GM23338 (cell line): Measurements from ENCODE around the gene SMURF1. TPM values are rescaled to one million over a fixed set of nuclear protein-coding genes. Genes with fewer than 3 reads are reported as not detected.

Experiments
- ATAC-seq: fragments of 200-7000 bp; cut with Tn5 transposase; 3 replicates; pipeline ENCODE4 v1.9.1; 2020
- DNase-seq: peaks from one replicate; pipeline ENCODE4 v3.0.0-alpha.2; 2015; ENCODE audit warnings: low spot score
- H2AFZ ChIP-seq: fragments of 200-600 bp; sonication (generic); 2 replicates; pipeline ENCODE4 v1.8.0; 2016; ENCODE audit warnings: antibody characterized with exemption, mild to moderate bottlenecking, moderate library complexity
- H3F3A ChIP-seq: fragments of 200-600 bp; sonication (generic); replicated peaks from 2 replicates; pipeline ENCODE4 v1.8.0; 2017; ENCODE audit warnings: antibody characterized with exemption, mixed run types, low read depth
- H3K27ac ChIP-seq: fragments of 200-600 bp; sonication (generic); 2 replicates; pipeline ENCODE4 v1.6.1; 2016; ENCODE audit warnings: low read depth
- H3K27me3 ChIP-seq: fragments of 200-600 bp; sonication (generic); 2 replicates; pipeline ENCODE4 v1.8.0; 2016; ENCODE audit warnings: mild to moderate bottlenecking, mixed run types, moderate library complexity; ENCODE audit not compliant: insufficient read depth
- H3K36me3 ChIP-seq: fragments of 200-600 bp; sonication (generic); 2 replicates; pipeline ENCODE4 v1.8.0; 2016; ENCODE audit warnings: mild to moderate bottlenecking; ENCODE audit not compliant: insufficient read depth
- H3K4me1 ChIP-seq: fragments of 200-600 bp; sonication (generic); 2 replicates; pipeline ENCODE4 v1.8.0; 2016; ENCODE audit warnings: mild to moderate bottlenecking, moderate library complexity; ENCODE audit not compliant: insufficient read depth
- H3K4me2 ChIP-seq: fragments of 200-600 bp; sonication (generic); 2 replicates; pipeline ENCODE4 v1.7.1; 2017; ENCODE audit warnings: mixed run types
- H3K4me3 ChIP-seq: fragments of 200-600 bp; sonication (generic); 2 replicates; pipeline ENCODE4 v1.6.1; 2016; ENCODE audit warnings: mixed run types
- H3K79me2 ChIP-seq: fragments of 200-600 bp; sonication (generic); replicated peaks from 2 replicates; pipeline ENCODE4 v1.8.0; 2017; ENCODE audit warnings: mild to moderate bottlenecking; ENCODE audit not compliant: insufficient read depth
- H3K9me2 ChIP-seq: fragments of 200-600 bp; sonication (generic); 2 replicates; pipeline ENCODE4 v1.8.0; 2017; ENCODE audit not compliant: insufficient read depth
- H4K20me1 ChIP-seq: fragments of 200-600 bp; sonication (generic); replicated peaks from 2 replicates; pipeline ENCODE4 v1.8.0; 2017; ENCODE audit warnings: mild to moderate bottlenecking; ENCODE audit not compliant: insufficient read depth
- H3K27ac Mint-ChIP-seq: 2 replicates; pipeline ENCODE4 v1.8.0; 2020; ENCODE audit warnings: inconsistent platforms, mild to moderate bottlenecking, moderate library complexity, mixed read lengths
- H3K27me3 Mint-ChIP-seq: 3 replicates; pipeline ENCODE4 v1.8.0; 2022; ENCODE audit warnings: low read depth, mild to moderate bottlenecking, moderate library complexity, mixed read lengths, inconsistent platforms; ENCODE audit not compliant: insufficient read depth, poor library complexity
- H3K36me3 Mint-ChIP-seq: 3 replicates; pipeline ENCODE4 v1.8.0; 2021; ENCODE audit warnings: low read depth, mild to moderate bottlenecking, inconsistent platforms, moderate library complexity, mixed read lengths
- H3K4me1 Mint-ChIP-seq: 3 replicates; pipeline ENCODE4 v1.8.0; 2020; ENCODE audit warnings: mild to moderate bottlenecking, inconsistent platforms, mixed read lengths
- H3K4me3 Mint-ChIP-seq: 3 replicates; pipeline ENCODE4 v1.8.0; 2021; ENCODE audit warnings: moderate library complexity, mild to moderate bottlenecking, inconsistent platforms, mixed read lengths
- H3K9me3 Mint-ChIP-seq: 3 replicates; pipeline ENCODE4 v1.8.0; 2020; ENCODE audit warnings: moderate library complexity, mild to moderate bottlenecking, inconsistent platforms, mixed read lengths
- CTCF ChIP-seq, 2 experiments: fragments of 200-600 bp in 1 of 2; sonication (generic) in 1 of 2; conservative IDR thresholded peaks; 2 replicates each; pipeline versions ENCODE4 v1.5.1 to v1.6.1; 2016 to 2017; ENCODE audit warnings: antibody characterized with exemption in 2 of 2, low read depth in 2 of 2, mild to moderate bottlenecking in 2 of 2, moderate library complexity in 1 of 2
- POLR2AphosphoS5 ChIP-seq: IDR thresholded peaks from 2 replicates; pipeline ENCODE4 v1.6.1; 2016; ENCODE audit warnings: antibody characterized with exemption, low read depth
- polyA plus RNA-seq: library from polyadenylated mRNA; unstranded; fragments of >200 nt; fragmentation: Nextera tagmentation; extraction: Ambion mirVana; gene quantifications from 2 replicates; pipeline ENCODE4 v1.2.1, GENCODE V29; 2016
- total RNA-seq: library from RNA; depleted of rRNA; stranded (reverse); fragments of >200 nt; shearing (Covaris generic); gene quantifications from 2 replicates; pipeline ENCODE4 v1.2.3, GENCODE V29; 2014
- TF ChIP-seq, protein P1 (sequence below): fragments of 250-450 bp; sonication (Bioruptor Pico); IDR thresholded peaks from 2 replicates; pipeline ENCODE4 v1.5.0; 2020; ENCODE audit warnings: mild to moderate bottlenecking, moderate library complexity

SMURF1 gene
- total and polyA plus RNA-seq, 2 experiments from 2014 or later, result 5.8 to 23.9 TPM

DNA sequence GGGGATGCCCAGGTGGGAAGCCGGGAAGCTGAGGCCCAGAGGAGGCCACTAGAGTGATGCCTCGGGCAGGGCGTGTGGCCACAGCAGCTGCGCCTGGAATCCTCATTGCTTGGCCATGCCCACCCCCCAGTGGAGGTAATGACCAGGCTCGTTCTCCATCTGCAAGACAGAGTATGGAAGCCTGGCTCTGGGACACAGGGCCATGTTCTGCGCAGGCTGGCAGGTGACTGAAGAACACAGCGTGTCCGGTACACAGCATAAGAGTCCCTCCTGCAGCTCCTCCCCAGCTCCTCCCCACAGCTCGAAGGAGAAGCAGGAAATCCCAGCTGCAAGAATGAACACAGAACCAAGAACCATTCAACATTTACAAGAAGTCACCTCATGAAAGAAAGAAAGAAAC lies 64.8 kb downstream of the SMURF1 start:
- H2AFZ ChIP-seq, result no peak overlapping the region
- H4K20me1 ChIP-seq, result peaks cover 30% of the 10 kb centered on the region
- H3K27ac ChIP-seq, result no peak overlapping the region
- no peaks in the 10 kb centered on the region for H3K27me3 ChIP-seq
- 0 out of 2 replicates have a peak, but pooled peaks cover 2% of the 10 kb centered on the region for H3K9me2 ChIP-seq
- peaks cover 8% of the 10 kb centered on the region for H3K4me1 ChIP-seq
- no peak overlapping the region for H3K27ac Mint-ChIP-seq
- H3K9me3 Mint-ChIP-seq, result no peaks in the 10 kb centered on the region
- H3F3A ChIP-seq, result no peaks in the 10 kb centered on the region
- peak; percentile 67 for ATAC-seq
- no peaks in the 10 kb centered on the region for H3K36me3 ChIP-seq
- TF ChIP-seq CTCF (conservative IDR thresholded peaks at IDR 0.05; ENCODE audit: low read depth in 2 of 2), result 0 out of 4 replicates have a peak, but pooled peaks of 1 of the 2 experiments have one; percentile 8
- TF ChIP-seq, protein P1, sequence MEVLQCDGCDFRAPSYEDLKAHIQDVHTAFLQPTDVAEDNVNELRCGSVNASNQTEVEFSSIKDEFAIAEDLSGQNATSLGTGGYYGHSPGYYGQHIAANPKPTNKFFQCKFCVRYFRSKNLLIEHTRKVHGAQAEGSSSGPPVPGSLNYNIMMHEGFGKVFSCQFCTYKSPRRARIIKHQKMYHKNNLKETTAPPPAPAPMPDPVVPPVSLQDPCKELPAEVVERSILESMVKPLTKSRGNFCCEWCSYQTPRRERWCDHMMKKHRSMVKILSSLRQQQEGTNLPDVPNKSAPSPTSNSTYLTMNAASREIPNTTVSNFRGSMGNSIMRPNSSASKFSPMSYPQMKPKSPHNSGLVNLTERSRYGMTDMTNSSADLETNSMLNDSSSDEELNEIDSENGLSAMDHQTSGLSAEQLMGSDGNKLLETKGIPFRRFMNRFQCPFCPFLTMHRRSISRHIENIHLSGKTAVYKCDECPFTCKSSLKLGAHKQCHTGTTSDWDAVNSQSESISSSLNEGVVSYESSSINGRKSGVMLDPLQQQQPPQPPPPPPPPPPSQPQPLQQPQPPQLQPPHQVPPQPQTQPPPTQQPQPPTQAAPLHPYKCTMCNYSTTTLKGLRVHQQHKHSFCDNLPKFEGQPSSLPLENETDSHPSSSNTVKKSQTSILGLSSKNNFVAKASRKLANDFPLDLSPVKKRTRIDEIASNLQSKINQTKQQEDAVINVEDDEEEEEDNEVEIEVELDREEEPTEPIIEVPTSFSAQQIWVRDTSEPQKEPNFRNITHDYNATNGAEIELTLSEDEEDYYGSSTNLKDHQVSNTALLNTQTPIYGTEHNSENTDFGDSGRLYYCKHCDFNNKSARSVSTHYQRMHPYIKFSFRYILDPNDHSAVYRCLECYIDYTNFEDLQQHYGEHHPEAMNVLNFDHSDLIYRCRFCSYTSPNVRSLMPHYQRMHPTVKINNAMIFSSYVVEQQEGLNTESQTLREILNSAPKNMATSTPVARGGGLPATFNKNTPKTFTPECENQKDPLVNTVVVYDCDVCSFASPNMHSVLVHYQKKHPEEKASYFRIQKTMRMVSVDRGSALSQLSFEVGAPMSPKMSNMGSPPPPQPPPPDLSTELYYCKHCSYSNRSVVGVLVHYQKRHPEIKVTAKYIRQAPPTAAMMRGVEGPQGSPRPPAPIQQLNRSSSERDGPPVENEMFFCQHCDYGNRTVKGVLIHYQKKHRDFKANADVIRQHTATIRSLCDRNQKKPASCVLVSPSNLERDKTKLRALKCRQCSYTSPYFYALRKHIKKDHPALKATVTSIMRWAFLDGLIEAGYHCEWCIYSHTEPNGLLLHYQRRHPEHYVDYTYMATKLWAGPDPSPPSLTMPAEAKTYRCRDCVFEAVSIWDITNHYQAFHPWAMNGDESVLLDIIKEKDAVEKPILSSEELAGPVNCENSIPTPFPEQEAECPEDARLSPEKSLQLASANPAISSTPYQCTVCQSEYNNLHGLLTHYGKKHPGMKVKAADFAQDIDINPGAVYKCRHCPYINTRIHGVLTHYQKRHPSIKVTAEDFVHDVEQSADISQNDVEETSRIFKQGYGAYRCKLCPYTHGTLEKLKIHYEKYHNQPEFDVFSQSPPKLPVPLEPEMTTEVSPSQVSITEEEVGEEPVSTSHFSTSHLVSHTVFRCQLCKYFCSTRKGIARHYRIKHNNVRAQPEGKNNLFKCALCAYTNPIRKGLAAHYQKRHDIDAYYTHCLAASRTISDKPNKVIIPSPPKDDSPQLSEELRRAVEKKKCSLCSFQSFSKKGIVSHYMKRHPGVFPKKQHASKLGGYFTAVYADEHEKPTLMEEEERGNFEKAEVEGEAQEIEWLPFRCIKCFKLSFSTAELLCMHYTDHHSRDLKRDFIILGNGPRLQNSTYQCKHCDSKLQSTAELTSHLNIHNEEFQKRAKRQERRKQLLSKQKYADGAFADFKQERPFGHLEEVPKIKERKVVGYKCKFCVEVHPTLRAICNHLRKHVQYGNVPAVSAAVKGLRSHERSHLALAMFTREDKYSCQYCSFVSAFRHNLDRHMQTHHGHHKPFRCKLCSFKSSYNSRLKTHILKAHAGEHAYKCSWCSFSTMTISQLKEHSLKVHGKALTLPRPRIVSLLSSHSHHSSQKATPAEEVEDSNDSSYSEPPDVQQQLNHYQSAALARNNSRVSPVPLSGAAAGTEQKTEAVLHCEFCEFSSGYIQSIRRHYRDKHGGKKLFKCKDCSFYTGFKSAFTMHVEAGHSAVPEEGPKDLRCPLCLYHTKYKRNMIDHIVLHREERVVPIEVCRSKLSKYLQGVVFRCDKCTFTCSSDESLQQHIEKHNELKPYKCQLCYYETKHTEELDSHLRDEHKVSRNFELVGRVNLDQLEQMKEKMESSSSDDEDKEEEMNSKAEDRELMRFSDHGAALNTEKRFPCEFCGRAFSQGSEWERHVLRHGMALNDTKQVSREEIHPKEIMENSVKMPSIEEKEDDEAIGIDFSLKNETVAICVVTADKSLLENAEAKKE (CRISPR knock-in tag), result no peak
- no peak for TF ChIP-seq POLR2AphosphoS5
- H3K4me3 ChIP-seq, result no peak overlapping the region
- no peaks in the 10 kb centered on the region for H3K27me3 Mint-ChIP-seq
- H3K4me2 ChIP-seq, result no peak overlapping the region
- DNase-seq, result no peak
- no peak overlapping the region for H3K4me3 Mint-ChIP-seq
- peaks cover 97% of the 10 kb centered on the region for H3K79me2 ChIP-seq
- H3K36me3 Mint-ChIP-seq, result no peaks in the 10 kb centered on the region; the same call in 2 of the 3 replicates
- H3K4me1 Mint-ChIP-seq, result peaks cover 15% of the 10 kb centered on the region

DNA sequence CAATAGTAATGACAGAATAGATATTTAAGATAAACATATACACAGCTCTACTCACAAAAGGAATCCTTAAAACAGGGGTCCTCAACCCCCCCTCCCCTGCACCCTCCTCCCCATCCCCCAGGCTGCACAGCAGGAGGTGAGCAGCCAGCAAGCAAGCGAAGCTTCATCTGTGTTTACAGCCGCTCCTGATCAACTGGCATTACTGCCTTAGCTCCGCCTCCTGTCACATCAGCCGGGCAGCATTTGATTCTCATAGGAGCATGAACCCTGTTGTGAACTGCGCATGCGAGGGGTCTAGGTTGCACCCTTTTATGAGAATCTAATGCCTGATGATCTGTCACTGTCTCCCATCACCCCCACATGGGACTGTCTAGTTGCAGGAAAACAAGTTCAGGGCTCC lies 65.5 kb downstream of the SMURF1 start:
- H3K27me3 ChIP-seq, result no peaks in the 10 kb centered on the region
- peaks cover 2% of the 10 kb centered on the region for H3K4me1 ChIP-seq
- H3K27ac Mint-ChIP-seq, result no peak overlapping the region
- 0 out of 2 replicates have a peak, but pooled peaks cover 4% of the 10 kb centered on the region for H3K9me2 ChIP-seq
- H4K20me1 ChIP-seq, result peaks cover 33% of the 10 kb centered on the region
- H3K27ac ChIP-seq, result no peak overlapping the region
- H3K4me3 ChIP-seq, result no peak overlapping the region
- no peaks in the 10 kb centered on the region for H3K36me3 ChIP-seq
- H3K4me3 Mint-ChIP-seq, result no peak overlapping the region
- no peaks in the 10 kb centered on the region for H3K9me3 Mint-ChIP-seq
- H3K27me3 Mint-ChIP-seq, result no peaks in the 10 kb centered on the region
- ATAC-seq, result peak; percentile 52; the same call in 2 of the 3 replicates
- H3K4me2 ChIP-seq, result no peak overlapping the region
- no peaks in the 10 kb centered on the region for H3F3A ChIP-seq
- no peak for DNase-seq
- H3K36me3 Mint-ChIP-seq, result no peaks in the 10 kb centered on the region; the same call in 2 of the 3 replicates
- peaks cover 97% of the 10 kb centered on the region for H3K79me2 ChIP-seq
- no peak overlapping the region for H2AFZ ChIP-seq
- peaks cover 9% of the 10 kb centered on the region; the same call in 2 of the 3 replicates for H3K4me1 Mint-ChIP-seq
- TF ChIP-seq, protein P1 (CRISPR knock-in tag), result no peak
